ENCODE measurements around the gene IP6K2. TPM values are rescaled to one million over a fixed set of nuclear protein-coding genes. Genes with fewer than 3 reads are reported as not detected.

Gene IP6K2
- total and polyA plus RNA-seq, 2 of the 13 experiments (the other 11 are each of a cell fraction or from before 2014, with no cell fraction given) = 85.5 to 112 TPM

- TF ChIP-seq CTCF (CRISPR knock-in tag; IDR thresholded peaks at IDR 0.05) (peak; percentile 96), KLF12 (CRISPR knock-in tag; IDR thresholded peaks at IDR 0.05; ENCODE audit: borderline replicate concordance) (peak; percentile 79; the same call in 1 of the 2 replicates), ZNF563 (CRISPR knock-in tag; IDR thresholded peaks at IDR 0.05) (no peak), U2AF2 (IDR thresholded peaks at IDR 0.05; ENCODE audit: low read depth, low read length) (no peak), ZFX (CRISPR knock-in tag; IDR thresholded peaks at IDR 0.05; ENCODE audit: low read depth) (peak; percentile 87; the same call in 1 of the 2 replicates), MXI1 (IDR thresholded peaks at IDR 0.05; ENCODE audit: borderline replicate concordance, low read depth, low read length) (peak; percentile 71; the same call in 1 of the 3 replicates), RFX1 (IDR thresholded peaks at IDR 0.05) (no peak), ATM (IDR thresholded peaks at IDR 0.05; ENCODE audit: borderline replicate concordance) (no peak), ZNF350 (CRISPR knock-in tag; IDR thresholded peaks at IDR 0.05; ENCODE audit: borderline replicate concordance, low read depth) (peak; percentile 85; the same call in 1 of the 2 replicates), ZNF362 (CRISPR knock-in tag; IDR thresholded peaks at IDR 0.05; ENCODE audit: borderline replicate concordance) (peak; percentile 83; the same call in 1 of the 2 replicates), NFE2L2 (IDR thresholded peaks at IDR 0.05; ENCODE audit: low read length) (no peak), DR1 (CRISPR knock-in tag; IDR thresholded peaks at IDR 0.05) (peak; percentile 39; the same call in 1 of the 2 replicates), SMAD3 (CRISPR knock-in tag; IDR thresholded peaks at IDR 0.05) (no peak; the same call in 1 of the 2 replicates), ZNF609 (CRISPR knock-in tag; IDR thresholded peaks at IDR 0.05; ENCODE audit: borderline replicate concordance) (peak; percentile 68; the same call in 1 of the 2 replicates), SAP130 (CRISPR knock-in tag; IDR thresholded peaks at IDR 0.05; ENCODE audit: low read depth) (peak; percentile 81), ZNF33B (CRISPR knock-in tag; IDR thresholded peaks at IDR 0.05) (peak; percentile 68; the same call in 1 of the 2 replicates), ATF1 (CRISPR knock-in tag; IDR thresholded peaks at IDR 0.05) (no peak), FOXC1 (CRISPR knock-in tag; IDR thresholded peaks at IDR 0.05; ENCODE audit: borderline replicate concordance) (peak; percentile 83), PLRG1 (conservative IDR thresholded peaks at IDR 0.05) (no peak), GMEB2 (CRISPR knock-in tag; IDR thresholded peaks at IDR 0.05; ENCODE audit: low read depth) (no peak), MIER3 (CRISPR knock-in tag; IDR thresholded peaks at IDR 0.05; ENCODE audit: borderline replicate concordance) (no peak; the same call in 1 of the 2 replicates)
Observed at GRCh38 chr3:48739955-48740823, 23.2 kb upstream of the IP6K2 start (continued).

Data from HepG2 (cell line).